ENCODE measurements around the gene ABR. TPM values are rescaled to one million over a fixed set of nuclear protein-coding genes. Genes with fewer than 3 reads are reported as not detected.

Gene ABR
- total RNA-seq, 4 donors from 2014 or later: 286 to 1,099 (median 522) TPM

DNA sequence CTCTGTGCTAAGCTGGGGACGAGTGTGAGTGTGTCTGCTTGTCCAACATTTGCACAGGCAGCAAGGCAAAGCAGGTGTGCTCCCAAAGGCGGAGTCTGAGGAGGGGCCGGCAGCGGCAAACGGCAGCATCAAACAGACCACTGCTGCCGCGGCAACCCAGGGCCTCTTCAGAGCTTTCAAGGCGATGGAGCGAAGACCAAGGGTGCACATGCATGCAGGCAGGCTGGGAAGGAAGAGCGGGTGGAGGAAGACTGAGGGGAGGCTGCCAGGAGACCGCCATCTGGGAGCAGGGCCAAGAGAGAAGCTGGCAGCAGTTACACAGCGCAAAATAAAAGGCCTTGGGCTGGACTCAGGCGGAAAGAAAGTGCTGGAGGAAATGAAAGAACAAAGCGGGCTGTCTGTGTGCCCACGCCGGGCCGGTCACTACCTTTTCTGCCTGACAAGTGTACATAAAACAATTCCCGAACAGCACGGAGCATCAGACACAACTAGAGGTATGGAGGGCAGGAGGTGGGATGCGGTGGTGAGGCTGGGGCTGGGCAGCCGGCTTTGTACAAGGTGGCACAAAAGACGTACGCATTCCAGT, 174.3 kb downstream of the ABR start:
- in situ Hi-C loops (cut with MboI; ENCODE audit: low pct_ligation_motif_present in 1 of 4, low pct_unique_long_range_greater_than_20kb in 1 of 4, low sequenced_read_pairs in 3 of 4): no loop called here
- Histone ChIP-seq H3K4me3 (no peak overlapping the region), H3K4me1 (peaks cover 23 to 55% (median 42%) of the 10 kb centered on the region in 4 donors), H3K9me3 (no peaks in the 10 kb centered on the region), H3K27ac (peak overlapping the region; percentile 59 to 86 (median 74)), H3K36me3 (peaks cover 0 to 35% (median 6%) of the 10 kb centered on the region in 4 donors), H3K27me3 (no peaks in the 10 kb centered on the region)
- WGBS, 2 donors (ENCODE audit: low coverage in 1 of 2): 6 to 38% methylated on average over 9 to 23 of the region's 23 CpGs
- peak; percentile 58 for DNase-seq
- intact Hi-C loops (cut with DNase I; ENCODE audit: low total_unique reads): no loop called here
- TF ChIP-seq POLR2A (IDR thresholded peaks at IDR 0.05) (no peak), POLR2AphosphoS5 (IDR thresholded peaks at IDR 0.05) (no peak), EP300 (IDR thresholded peaks at IDR 0.05; ENCODE audit: low read depth) (no peak)
- TF ChIP-seq, protein P1, sequence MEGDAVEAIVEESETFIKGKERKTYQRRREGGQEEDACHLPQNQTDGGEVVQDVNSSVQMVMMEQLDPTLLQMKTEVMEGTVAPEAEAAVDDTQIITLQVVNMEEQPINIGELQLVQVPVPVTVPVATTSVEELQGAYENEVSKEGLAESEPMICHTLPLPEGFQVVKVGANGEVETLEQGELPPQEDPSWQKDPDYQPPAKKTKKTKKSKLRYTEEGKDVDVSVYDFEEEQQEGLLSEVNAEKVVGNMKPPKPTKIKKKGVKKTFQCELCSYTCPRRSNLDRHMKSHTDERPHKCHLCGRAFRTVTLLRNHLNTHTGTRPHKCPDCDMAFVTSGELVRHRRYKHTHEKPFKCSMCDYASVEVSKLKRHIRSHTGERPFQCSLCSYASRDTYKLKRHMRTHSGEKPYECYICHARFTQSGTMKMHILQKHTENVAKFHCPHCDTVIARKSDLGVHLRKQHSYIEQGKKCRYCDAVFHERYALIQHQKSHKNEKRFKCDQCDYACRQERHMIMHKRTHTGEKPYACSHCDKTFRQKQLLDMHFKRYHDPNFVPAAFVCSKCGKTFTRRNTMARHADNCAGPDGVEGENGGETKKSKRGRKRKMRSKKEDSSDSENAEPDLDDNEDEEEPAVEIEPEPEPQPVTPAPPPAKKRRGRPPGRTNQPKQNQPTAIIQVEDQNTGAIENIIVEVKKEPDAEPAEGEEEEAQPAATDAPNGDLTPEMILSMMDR (IDR thresholded peaks at IDR 0.05): no peak

DNA sequence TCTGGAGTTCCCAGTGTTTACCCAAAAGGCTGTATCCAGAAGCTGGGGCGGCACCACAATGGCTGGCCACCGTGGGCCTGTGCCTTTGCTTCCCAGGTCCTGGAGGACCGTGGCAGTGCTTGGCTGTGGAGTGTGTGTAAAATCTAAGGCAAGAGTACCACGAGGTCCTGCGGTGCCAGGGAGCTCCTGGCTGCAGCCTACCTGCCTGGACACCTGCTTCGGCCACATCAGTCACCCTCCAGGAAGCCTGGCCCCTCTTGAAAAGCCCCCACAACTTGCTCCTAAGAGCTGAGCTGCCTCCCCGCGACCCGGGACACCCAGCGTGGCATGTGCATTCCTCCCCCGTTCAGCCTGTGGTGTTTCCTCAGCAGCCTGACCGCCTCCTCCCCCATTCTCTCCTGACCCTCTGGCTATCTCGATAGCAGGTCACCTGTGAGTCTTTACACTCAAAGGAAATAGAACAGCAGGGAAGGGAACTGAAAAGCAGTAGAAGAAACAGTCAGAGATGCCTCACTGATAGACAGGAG, 174.9 kb downstream of the ABR start:
- Histone ChIP-seq H3K27me3 (no peaks in the 10 kb centered on the region), H3K27ac (peak overlapping the region; percentile 48 to 86 (median 74)), H3K36me3 (peaks cover 0 to 29% (median 3%) of the 10 kb centered on the region in 4 donors), H3K9me3 (no peaks in the 10 kb centered on the region), H3K4me1 (peaks cover 26 to 58% (median 44%) of the 10 kb centered on the region in 4 donors), H3K4me3 (no peak overlapping the region)
- in situ Hi-C loops (cut with MboI; ENCODE audit: low pct_ligation_motif_present in 1 of 4, low pct_unique_long_range_greater_than_20kb in 1 of 4, low sequenced_read_pairs in 3 of 4): no loop called here
- intact Hi-C loops (cut with DNase I; ENCODE audit: low total_unique reads): loop anchor here (5.0 kb wide), 1 partner anchor 52 kb away; no protein-coding TSS in a partner anchor
- no peak for DNase-seq
- WGBS, 2 donors (ENCODE audit: low coverage in 1 of 2): 82% methylated on average over 13 of the region's 13 CpGs; no CpG with 5 or more reads in 1 of the 2 donors
- TF ChIP-seq POLR2AphosphoS5 (IDR thresholded peaks at IDR 0.05): no peak
- TF ChIP-seq, protein P1 (IDR thresholded peaks at IDR 0.05): no peak
- no peak for TF ChIP-seq POLR2A (IDR thresholded peaks at IDR 0.05)
- no peak for TF ChIP-seq EP300 (IDR thresholded peaks at IDR 0.05; ENCODE audit: low read depth)

DNA sequence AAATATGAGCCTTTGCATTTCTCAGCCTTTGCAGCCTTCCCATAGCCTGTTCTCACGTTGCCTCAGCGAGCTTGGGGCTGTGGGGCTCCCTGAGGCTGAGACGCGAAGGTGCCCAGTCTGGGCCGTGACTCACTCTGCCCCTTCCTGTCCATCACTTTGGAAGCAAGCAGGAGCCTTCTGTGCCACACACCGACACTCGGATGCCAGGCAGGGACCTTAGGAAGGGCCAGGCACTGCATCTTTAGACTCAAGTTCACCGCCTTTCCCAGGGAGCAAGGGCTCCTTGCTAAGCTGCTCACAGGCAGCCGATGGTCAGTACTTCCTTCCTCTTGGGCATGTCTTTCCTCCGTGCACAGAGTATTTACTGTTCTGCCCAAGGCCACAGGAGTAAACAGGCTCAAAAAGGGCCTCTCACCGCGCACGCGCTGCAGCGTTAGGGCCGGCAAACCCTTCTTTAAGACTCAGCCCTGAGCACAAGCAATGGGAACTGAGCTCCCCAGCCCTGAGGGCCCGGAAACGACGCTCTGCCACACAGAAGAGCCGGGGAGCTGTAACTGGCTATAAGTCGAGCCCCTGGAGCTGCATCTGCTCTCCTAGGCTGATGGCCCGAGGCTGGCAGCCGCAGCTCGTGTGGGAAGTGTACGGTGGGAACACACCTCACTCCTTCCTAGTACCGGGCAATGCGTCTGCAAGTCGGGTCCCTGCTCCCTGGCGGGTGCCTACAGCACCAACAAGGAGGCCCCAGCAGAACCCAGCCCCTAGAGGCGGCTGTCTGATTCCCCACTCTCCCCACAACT, 175.6 kb downstream of the ABR start:
- DNase-seq: no peak
- H3K27me3 ChIP-seq: no peaks in the 10 kb centered on the region
- intact Hi-C loops (cut with DNase I; ENCODE audit: low total_unique reads): loop anchor here (5.0 kb wide), 1 partner anchor 53 kb away; no protein-coding TSS in a partner anchor
- 84% methylated on average over 30 of the region's 30 CpGs; no CpG with 5 or more reads in 1 of the 2 donors for WGBS, 2 donors (ENCODE audit: low coverage in 1 of 2)
- H3K27ac ChIP-seq: peak overlapping the region; percentile 48 to 86 (median 74)
- peaks cover 0 to 23% (median 0%) of the 10 kb centered on the region in 4 donors for H3K36me3 ChIP-seq
- no peak overlapping the region for H3K4me3 ChIP-seq
- in situ Hi-C loops (cut with MboI; ENCODE audit: low pct_ligation_motif_present in 1 of 4, low pct_unique_long_range_greater_than_20kb in 1 of 4, low sequenced_read_pairs in 3 of 4): no loop called here
- TF ChIP-seq, protein P1 (IDR thresholded peaks at IDR 0.05): no peak
- TF ChIP-seq POLR2AphosphoS5 (IDR thresholded peaks at IDR 0.05): no peak
- TF ChIP-seq EP300 (IDR thresholded peaks at IDR 0.05; ENCODE audit: low read depth): no peak
- no peak for TF ChIP-seq POLR2A (IDR thresholded peaks at IDR 0.05)
- H3K4me1 ChIP-seq: peaks cover 26 to 62% (median 44%) of the 10 kb centered on the region in 4 donors
- H3K9me3 ChIP-seq: no peaks in the 10 kb centered on the region

DNA sequence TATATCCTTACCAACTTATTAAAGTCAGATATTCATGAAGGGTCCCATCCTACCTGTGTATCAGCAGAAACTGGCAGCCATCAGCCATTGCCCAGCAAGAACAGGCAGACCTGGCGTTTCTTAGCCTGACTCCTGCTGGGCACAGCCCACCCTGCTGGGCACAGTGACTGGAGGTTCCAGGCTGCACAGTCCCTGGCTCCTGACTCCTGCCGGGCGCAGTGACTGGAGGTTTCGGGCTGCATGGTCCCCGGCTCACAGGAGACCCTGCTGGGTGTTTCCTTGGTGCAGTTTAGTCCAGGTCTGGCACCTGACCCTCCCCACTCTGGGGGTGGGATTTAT, 176.2 kb downstream of the ABR start:
- H3K36me3 ChIP-seq: peaks cover 0 to 22% (median 0%) of the 10 kb centered on the region in 4 donors
- 89 to 96% methylated on average over 1 to 5 of the region's 5 CpGs for WGBS, 2 donors (ENCODE audit: low coverage in 1 of 2)
- H3K4me3 ChIP-seq: no peak overlapping the region
- H3K9me3 ChIP-seq: no peaks in the 10 kb centered on the region
- in situ Hi-C loops (cut with MboI; ENCODE audit: low pct_ligation_motif_present in 1 of 4, low pct_unique_long_range_greater_than_20kb in 1 of 4, low sequenced_read_pairs in 3 of 4) (no loop called here), intact Hi-C loops (cut with DNase I; ENCODE audit: low total_unique reads) (loop anchor here (5.0 kb wide), 1 partner anchor 54 kb away; no protein-coding TSS in a partner anchor)
- no peaks in the 10 kb centered on the region for H3K27me3 ChIP-seq
- peak overlapping the region; percentile 48 to 86 (median 74) for H3K27ac ChIP-seq
- peaks cover 29 to 67% (median 48%) of the 10 kb centered on the region in 4 donors for H3K4me1 ChIP-seq
- no peak for DNase-seq
- TF ChIP-seq POLR2AphosphoS5 (IDR thresholded peaks at IDR 0.05) (no peak), EP300 (IDR thresholded peaks at IDR 0.05; ENCODE audit: low read depth) (no peak), POLR2A (IDR thresholded peaks at IDR 0.05) (no peak)
- TF ChIP-seq, protein P1 (IDR thresholded peaks at IDR 0.05): no peak

Measured in transverse colon (tissue), 4 donors.